ENCODE measurements around the gene MRPS16. TPM values are rescaled to one million over a fixed set of nuclear protein-coding genes. Genes with fewer than 3 reads are reported as not detected.

The MRPS16 gene
- polyA plus RNA-seq, 1 of the 3 experiments (the other 2 are of a cell fraction), result 75.5 TPM

- TF ChIP-seq GATA2 (CRISPR knock-in tag; IDR thresholded peaks at IDR 0.05) (no peak), RCOR1 (IDR thresholded peaks at IDR 0.05; ENCODE audit: low read length) (no peak), POLR2AphosphoS5 (IDR thresholded peaks at IDR 0.05; ENCODE audit: low read depth, low read length) (no peak), RAD21 (IDR thresholded peaks at IDR 0.05; ENCODE audit: low read length) (peak; percentile 67), EZH2phosphoT487 (IDR thresholded peaks at IDR 0.05; ENCODE audit: borderline replicate concordance, low read depth) (no peak), ZBTB33 (IDR thresholded peaks at IDR 0.05; ENCODE audit: borderline replicate concordance, low read depth) (no peak), RFX5 (IDR thresholded peaks at IDR 0.05; ENCODE audit: low read length) (no peak)
- TF ChIP-seq, protein P1, sequence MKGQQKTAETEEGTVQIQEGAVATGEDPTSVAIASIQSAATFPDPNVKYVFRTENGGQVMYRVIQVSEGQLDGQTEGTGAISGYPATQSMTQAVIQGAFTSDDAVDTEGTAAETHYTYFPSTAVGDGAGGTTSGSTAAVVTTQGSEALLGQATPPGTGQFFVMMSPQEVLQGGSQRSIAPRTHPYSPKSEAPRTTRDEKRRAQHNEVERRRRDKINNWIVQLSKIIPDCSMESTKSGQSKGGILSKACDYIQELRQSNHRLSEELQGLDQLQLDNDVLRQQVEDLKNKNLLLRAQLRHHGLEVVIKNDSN (IDR thresholded peaks at IDR 0.05; ENCODE audit: borderline replicate concordance, low read depth), result no peak
Observed at GRCh38 chr10:73263693-73264347, 11.4 kb upstream of the MRPS16 start (continued).

GRCh38 chr10:73262880-73263555 lies 10.6 kb upstream of the MRPS16 start:
- Histone ChIP-seq H3K9me3 (no peaks in the 10 kb centered on the region), H3K4me2 (no peak overlapping the region), H2AFZ (ENCODE audit: low read depth) (no peak overlapping the region), H3K36me3 (replicated peaks in 1 of 2; ENCODE audit: control insufficient read depth in 1 of 2, insufficient read depth in 2 of 2, low read length in 1 of 2) (no peaks in the 10 kb centered on the region), H3K9me2 (no peaks in the 10 kb centered on the region), H3K9ac (no peak overlapping the region), H3K27me3 (ENCODE audit: insufficient read depth) (no peaks in the 10 kb centered on the region), H3K4me3 (ENCODE audit: low read depth in 2 of 2, low read length in 1 of 2) (no peak overlapping the region), H3K79me2 (ENCODE audit: insufficient read depth) (no peaks in the 10 kb centered on the region), H3K27ac (ENCODE audit: low read depth in 2 of 2, low read length in 1 of 2) (0 out of 4 replicates have a peak overlapping the region, but pooled peaks of 1 of the 2 experiments have one; percentile 49), H4K20me1 (ENCODE audit: insufficient read depth) (no peaks in the 10 kb centered on the region), H3F3A (replicated peaks; ENCODE audit: insufficient read depth) (peaks cover 16% of the 10 kb centered on the region), H3K4me1 (ENCODE audit: control insufficient read depth in 1 of 2, insufficient read depth in 2 of 2, low read depth in 1 of 2, low read length in 1 of 2) (peaks cover 0 to 15% of the 10 kb centered on the region in 2 experiments; a peak in 2 of 4 replicates)
- 77% methylated on average over 5 of the region's 5 CpGs for WGBS (ENCODE audit: low lambda C conversion rate)
- DNase-seq, result no peak
- ChIA-PET CTCF (interaction anchor here (0.7 to 2.5 kb wide), 22 partner anchors 8 to 384 kb away, joined by 3 to 18 read pairs (median 4); partner anchors contain the start of genes DNAJC9 and MRPS16), POLR2A (no interaction called here)
- no peak for TF ChIP-seq REST (IDR thresholded peaks at IDR 0.05; ENCODE audit: low read depth, low read length)
- TF ChIP-seq MEF2A (IDR thresholded peaks at IDR 0.05; ENCODE audit: borderline replicate concordance, low read depth), result no peak
- TF ChIP-seq GABPA (IDR thresholded peaks at IDR 0.05; ENCODE audit: low read depth), result no peak
- no peak for TF ChIP-seq CHD2 (IDR thresholded peaks at IDR 0.05; ENCODE audit: low read length, partially characterized antibody)
- TF ChIP-seq POLR2AphosphoS5 (IDR thresholded peaks at IDR 0.05; ENCODE audit: low read depth, low read length), result no peak
- TF ChIP-seq NRF1 (IDR thresholded peaks at IDR 0.05; ENCODE audit: low read depth, low read length), result no peak
- no peak for TF ChIP-seq SIN3A (IDR thresholded peaks at IDR 0.05; ENCODE audit: borderline replicate concordance, low read depth, low read length)
- TF ChIP-seq RAD21 (IDR thresholded peaks at IDR 0.05; ENCODE audit: low read length), result no peak
- TF ChIP-seq MAX (IDR thresholded peaks at IDR 0.05; ENCODE audit: low read depth), result no peak
- no peak for TF ChIP-seq USF2 (IDR thresholded peaks at IDR 0.05; ENCODE audit: borderline replicate concordance, low read depth, low read length)
- TF ChIP-seq, protein P2, sequence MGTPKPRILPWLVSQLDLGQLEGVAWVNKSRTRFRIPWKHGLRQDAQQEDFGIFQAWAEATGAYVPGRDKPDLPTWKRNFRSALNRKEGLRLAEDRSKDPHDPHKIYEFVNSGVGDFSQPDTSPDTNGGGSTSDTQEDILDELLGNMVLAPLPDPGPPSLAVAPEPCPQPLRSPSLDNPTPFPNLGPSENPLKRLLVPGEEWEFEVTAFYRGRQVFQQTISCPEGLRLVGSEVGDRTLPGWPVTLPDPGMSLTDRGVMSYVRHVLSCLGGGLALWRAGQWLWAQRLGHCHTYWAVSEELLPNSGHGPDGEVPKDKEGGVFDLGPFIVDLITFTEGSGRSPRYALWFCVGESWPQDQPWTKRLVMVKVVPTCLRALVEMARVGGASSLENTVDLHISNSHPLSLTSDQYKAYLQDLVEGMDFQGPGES (IDR thresholded peaks at IDR 0.05; ENCODE audit: low read depth, low read length), result no peak
- TF ChIP-seq, protein P3, sequence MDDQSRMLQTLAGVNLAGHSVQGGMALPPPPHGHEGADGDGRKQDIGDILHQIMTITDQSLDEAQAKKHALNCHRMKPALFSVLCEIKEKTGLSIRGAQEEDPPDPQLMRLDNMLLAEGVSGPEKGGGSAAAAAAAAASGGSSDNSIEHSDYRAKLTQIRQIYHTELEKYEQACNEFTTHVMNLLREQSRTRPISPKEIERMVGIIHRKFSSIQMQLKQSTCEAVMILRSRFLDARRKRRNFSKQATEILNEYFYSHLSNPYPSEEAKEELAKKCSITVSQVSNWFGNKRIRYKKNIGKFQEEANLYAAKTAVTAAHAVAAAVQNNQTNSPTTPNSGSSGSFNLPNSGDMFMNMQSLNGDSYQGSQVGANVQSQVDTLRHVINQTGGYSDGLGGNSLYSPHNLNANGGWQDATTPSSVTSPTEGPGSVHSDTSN (IDR thresholded peaks at IDR 0.05), result no peak
- TF ChIP-seq FOXM1 (IDR thresholded peaks at IDR 0.05; ENCODE audit: low read depth), result no peak

Measured in SK-N-SH (cell line).